NCI-H2029 (cell line): Measurements from ENCODE around the gene MS4A2.
"Not testable (repeated sequence)": the region's sequence is repeated elsewhere in the genome, so short reads cannot be mapped to it uniquely, and the experiment has no call there.

Source experiments
- DNase-seq: peaks from one replicate; lab custom pipeline; 2025; lab: John Stamatoyannopoulos, UW

MS4A2 gene

DNA sequence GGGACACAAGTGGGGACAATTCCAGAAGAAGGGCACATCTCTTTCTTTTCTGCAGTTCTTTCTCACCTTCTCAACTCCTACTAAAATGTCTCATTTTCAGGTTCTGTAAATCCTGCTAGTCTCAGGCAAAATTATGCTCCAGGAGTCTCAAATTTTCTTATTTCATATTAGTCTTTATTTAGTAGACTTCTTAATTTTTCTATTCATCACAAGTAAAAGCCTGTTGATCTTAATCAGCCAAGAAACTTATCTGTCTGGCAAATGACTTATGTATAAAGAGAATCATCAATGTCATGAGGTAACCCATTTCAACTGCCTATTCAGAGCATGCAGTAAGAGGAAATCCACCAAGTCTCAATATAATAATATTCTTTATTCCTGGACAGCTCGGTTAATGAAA is at the start of gene MS4A2:
MS4A2 (plus strand) TSS at position 301 of the 400 bp plus-strand sequence. CDS start 102 bp downstream, outside the sequence.
- DNase-seq: no peak

DNA sequence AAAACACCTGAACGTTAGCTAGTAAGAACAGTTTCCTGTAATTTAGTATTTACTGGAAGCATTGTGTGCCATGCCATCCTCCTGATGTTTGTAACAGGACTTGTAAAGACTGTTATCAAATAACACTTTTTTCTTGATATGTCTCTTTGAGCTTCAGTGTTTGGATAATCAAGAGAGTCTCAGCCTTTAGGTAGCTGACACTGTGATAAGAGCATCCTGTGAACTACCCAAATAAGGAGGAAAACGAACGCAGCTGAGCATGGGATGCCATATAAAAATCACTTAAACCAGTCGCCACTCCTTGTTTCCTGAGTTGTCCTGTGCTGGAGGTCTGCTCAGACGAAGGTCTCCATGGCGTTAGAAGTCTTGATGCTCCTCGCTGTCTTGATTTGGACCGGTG is 48.4 kb upstream of the MS4A2 start, which contains the start of gene OOSP2:
OOSP2 (plus strand) TSS at position 301 of the 400 bp plus-strand sequence; CDS start at position 352, 51 bp downstream.
- no peak for DNase-seq

DNA sequence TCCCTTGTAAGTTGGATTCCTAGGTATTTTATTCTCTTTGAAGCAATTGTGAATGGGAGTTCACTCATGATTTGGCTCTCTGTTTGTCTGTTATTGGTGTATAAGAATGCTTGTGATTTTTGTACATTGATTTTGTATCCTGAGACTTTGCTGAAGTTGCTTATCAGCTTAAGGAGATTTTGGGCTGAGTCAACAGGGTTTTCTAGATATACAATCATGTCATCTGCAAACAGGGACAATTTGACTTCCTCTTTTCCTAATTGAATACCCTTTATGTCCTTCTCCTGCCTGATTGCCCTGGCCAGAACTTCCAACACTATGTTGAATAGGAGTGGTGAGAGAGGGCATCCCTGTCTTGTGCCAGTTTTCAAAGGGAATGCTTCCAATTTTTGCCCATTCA is 38.0 kb upstream of the MS4A2 start:
- DNase-seq: not testable (repeated sequence)

DNA sequence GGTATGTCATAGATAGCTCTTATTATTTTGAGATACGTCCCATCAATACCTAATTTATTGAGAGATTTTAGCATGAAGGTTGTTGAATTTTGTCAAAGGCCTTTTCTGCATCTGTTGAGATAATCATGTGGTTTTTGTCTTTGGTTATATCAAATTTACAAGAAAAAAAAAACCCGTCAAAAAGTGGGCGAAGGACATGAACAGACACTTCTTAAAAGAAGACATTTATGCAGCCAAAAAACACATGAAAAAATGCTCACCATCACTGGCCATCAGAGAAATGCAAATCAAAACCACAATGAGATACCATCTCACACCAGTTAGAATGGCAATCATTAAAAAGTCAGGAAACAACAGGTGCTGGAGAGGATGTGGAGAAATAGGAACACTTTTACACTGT is 37.6 kb upstream of the MS4A2 start:
- not testable (repeated sequence) for DNase-seq

DNA sequence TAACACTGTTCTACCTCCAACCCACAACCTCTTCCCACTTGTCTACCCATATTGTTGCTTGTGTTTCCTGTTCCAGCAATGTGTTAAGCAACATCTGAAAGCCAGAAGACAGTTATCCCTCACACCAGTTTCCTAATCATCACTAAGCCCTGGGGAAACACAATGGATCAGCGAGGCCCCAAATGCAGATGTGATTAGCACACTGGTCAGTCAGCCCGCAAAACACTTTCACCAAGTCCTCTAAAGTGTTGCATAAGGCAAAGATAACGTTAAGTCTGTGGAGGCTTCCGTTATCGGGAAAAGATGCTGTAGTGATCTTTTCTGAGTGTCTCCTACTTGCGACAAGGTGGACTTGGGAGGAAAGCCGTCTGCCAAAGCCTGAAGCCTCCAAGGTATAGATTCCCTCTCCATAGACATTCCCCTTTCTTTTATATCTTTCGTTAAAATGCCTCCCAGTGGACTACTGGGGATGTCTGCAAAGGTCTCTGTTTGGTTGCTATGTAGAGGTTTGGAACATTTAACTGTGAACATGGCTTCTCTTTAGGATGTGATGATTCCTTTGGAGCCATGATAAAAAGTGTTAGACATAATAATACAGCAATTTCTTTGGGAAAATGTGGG is 32.0 kb upstream of the MS4A2 start, which contains the start of gene MS4A3:
MS4A3 (plus strand) TSS at position 317 of the 621 bp plus-strand sequence. CDS start 4,496 bp downstream, outside the sequence.
- no peak for DNase-seq

DNA sequence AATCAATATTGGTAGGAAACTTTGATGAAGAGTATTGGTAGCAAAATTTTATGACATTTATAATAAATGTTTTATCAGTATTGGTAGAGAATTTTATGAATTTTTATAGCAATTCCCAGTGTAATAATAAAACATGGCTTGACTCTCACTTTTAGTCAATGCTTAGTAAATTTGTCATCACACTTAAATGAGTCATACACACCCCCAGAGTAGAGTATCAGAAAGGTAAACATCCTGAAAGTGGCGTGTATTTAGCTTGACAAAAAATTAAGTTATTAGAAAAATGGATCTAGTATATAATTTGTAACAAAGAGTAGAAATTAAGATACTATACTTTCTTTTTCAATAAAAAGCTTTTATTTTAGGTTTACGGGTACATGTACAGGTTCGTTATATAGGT is 29.4 kb upstream of the MS4A2 start:
- no peak for DNase-seq

DNA sequence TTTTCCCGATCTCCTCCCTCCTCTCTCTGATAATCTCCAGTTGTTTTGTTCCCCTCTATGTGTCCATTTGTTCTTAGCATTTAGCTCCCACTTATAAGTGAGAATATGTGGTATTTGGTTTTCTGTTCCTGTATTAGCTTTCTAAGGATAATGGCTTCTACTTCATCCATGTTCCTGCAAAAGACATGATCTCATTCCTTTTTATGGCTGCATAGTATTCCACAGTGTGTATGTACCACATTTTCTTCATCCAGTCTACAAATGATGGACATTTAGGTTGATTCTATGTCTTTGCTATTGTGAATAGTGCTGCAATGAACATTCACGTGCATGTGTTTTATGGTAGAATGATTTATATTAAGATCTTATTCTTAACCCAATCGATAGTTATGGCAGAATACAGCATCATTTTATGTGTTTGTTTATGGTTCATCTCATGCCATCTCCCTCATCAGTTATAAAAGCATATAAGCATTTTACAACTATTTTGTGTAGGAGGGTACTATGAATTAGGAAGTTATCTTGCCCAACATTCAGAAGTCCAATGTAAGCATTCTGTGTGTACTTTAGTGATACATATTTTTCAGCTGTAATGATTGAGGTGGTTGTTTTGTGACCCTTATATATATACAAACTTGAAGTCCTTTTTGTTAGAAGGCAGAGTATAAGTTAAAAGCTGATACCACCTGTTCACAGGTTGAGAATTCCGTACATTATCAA is 28.8 kb upstream of the MS4A2 start:
- DNase-seq: no peak

DNA sequence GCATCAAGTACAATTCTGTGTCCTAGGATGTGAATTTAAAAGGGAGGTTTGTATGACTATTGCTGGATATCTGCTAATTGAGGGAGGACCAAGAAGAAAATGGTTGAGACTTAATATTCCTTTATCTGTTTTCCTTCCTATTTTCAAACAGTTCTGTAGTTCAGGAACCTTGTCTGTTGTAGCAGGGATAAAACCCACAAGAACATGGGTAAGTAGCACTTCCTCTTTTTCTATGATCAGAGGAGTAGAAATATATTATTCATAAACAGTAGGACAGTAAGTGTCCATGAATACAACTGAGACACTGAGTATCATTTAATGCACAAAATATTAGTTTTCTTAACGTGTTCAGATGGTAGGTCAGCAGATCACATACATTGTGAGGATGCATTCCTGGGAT is 24.4 kb upstream of the MS4A2 start:
- DNase-seq: no peak

DNA sequence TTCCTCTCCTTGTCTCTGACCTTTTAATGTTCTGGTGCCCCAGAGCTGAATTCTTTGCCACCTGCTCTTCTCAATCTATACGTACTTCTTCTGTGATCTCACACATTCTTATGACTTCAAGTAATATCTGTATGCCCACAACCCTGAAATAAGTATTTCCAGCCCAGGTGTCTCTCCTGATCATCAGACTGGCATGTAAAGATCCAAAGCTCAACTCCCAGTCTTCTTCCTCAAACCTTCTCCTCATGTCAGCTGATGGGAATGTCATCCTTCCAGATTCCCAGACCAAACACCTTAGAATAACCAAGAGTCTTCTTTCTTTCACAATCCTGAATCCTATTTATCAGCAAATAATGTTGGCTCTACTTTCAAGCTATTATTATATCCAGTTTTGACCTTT is 22.7 kb upstream of the MS4A2 start:
- DNase-seq: no peak

DNA sequence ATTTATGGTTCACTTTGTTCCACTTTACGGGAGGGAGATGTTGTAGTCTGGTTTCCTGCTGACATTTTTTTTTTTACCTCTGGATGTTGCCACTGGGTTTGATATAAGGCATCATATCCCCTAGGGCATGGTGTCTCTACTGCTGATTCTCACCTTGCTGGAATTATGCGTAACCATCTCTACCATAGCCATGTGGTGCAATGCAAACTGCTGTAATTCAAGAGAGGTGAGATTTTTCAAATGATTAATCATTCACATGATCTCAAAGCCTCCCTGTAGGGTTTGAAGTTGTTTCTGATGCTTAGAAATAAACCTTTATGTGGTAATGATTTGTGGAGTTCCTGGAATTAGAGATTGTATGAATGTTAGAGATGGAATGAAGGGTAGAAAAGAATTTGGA is 19.0 kb upstream of the MS4A2 start:
- no peak for DNase-seq

DNA sequence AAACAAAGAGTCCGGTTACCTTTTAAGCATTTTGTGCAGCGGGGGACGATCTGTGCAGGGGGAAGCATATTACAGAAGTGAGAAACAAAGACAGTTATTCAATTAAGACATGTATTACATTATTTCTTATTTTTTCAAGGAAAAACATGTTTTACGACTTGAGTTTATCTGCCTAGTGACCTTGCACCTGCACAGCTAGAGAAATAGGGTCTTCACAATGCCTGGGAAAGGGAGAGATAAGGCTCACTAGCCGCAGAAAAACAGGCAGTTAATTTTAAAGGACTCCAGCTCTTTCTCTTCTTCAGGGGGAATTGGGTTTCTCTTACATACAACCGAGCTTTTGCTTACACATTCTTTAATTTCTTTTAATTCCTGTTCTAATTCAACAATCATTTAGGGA is 16.8 kb upstream of the MS4A2 start:
- DNase-seq: not testable (repeated sequence)

DNA sequence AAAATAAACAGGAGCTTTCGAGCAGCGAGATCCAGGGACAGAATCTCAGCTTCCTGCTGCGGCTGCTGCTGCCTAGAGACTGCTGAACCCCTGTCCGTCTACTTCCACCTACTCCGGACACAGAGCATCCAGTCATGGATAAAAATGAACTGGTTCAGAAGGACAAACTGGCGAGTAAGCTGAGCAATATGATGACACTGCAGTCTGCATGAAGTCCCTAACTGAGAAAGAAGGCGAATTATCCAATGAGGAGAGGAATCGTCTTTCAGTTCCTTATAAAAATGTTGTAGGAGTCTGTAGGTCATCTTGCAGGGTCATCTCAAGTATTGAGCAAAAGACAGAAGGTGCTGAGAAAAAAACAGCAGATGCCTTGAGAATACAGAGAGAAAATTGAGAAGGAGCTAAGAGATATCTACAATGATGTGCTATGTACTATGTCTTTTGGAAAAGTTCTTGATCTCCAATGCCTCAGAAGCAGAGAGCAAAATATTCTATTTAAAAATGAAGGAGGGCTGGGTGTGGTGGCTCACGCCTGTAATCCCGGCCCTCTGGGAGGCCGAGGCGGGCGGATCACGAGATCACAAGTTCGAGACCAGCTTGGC is 11.1 kb upstream of the MS4A2 start:
- DNase-seq: no peak

DNA sequence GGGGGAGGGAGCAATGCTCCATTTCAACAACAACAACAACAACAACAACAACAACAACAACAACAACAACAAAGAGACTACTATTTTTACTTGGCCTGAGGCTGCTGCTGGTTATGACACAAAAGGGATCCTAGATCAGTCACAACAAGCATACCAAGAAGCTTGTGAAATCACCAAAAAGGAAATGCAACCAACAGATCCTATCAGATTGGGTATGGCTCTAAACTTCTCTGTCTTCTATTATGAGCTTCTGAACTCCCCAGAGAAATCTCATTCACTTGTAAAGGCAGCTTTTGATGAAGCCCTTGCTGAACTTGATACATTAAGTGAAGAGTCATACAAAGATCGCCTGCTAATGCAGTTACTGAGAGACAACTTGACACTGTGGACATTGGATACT is 10.5 kb upstream of the MS4A2 start:
- DNase-seq: no peak

DNA sequence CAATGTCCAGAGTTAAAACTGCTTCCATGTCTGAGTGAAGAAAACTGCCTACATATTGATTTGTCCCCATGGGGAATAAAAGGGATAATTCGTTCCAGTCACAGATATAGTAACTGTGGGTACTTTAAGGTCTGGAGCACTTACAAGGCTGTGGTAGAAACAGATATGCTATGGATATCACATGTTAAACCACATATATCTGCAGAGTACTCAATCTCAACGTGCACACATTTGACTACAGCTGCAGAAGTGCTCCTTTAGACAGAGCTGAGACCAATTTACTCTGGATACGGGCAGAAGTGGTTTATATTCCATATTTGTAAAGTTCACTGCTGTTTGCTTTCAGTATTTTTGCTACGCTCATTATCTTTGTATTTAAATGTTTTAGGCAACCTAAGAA is 9.7 kb upstream of the MS4A2 start:
- DNase-seq: no peak

DNA sequence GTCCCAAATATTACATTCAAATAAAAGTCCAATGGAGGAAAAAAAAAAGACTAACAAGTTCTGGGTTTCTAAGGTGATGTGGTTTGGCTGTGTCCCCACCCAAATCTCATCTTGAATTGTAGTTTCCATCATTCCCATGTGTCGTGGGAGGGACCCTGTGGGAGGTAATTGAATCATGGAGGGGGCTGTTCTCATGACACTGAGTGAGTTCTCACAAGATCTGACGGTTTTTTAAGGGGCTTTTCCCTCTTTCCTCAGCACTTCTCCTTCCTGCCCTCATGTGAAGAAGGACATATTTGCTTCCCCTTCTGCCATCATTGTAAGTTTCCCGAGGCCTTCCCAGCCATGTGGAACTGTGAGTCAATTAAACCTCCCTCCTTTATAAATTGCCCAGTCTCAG is 7.9 kb upstream of the MS4A2 start:
- no peak for DNase-seq

DNA sequence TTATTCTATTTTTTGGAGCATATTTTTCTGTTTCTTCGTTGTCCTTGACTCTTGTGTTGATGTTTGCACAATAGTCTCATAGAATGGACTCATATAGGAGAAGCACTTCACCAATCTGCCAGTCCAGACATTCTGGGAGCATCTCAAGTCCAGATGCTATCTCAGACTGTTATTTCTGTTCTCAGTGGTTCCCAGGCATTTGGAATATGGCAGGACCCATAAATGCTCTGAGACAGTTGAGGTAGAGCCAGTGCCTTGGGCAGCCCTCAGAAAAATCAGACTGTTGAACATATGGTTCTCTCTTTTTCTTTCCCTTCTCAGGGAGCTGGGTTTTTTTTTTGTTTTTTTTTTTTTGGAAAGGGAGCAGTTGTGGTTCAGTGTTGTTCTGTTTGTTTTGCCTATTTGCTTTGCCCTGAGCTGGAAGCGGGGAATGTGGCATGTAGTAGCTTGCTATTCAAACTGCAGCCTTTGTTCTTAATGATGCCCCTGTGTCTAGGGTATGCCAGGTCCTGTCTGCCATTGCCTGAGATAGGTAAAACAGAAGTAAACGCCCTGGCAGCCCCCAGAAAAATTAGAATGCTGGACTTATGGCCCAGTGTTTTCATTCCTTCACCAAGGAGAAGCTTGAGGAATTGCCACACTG is 3.7 kb upstream of the MS4A2 start:
- no peak for DNase-seq

DNA sequence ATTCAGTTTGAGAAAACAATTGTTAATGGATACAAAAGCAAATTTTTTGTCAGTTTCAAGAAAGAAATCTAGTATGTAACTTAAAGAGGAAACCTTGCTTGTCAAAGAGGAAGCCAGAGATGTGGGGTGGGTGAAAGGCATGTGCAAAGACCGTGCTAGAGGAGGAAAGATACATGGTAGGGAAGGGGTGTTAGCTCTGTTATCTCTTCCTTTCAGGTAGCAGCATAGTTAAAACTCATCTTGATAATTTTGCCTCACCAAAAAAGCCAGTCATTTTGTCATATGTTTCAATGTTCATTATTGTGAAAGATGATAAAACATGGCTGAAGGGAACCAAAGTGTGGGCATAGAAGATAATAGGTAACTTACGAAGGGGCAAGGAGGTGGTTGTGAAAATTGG is 2.6 kb upstream of the MS4A2 start:
- DNase-seq: no peak

DNA sequence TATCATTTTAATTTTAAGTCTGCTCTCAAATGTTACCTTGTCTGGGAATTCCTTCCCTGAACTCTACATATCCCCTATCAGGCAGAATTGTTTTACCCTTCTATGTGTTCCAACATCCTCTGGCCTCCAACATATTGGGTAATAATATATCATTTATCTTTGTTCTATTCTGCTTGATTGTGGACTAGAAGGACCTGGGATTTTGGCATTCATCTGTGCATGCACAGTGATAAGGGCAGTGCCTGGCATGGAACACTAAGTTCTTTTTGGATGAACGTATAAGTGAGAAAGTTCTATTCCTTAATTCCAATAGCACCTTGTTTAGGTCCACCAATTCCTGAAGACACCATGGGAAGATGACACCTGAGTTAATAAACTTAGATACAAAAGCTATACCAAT is 1.2 kb upstream of the MS4A2 start:
- DNase-seq: no peak

DNA sequence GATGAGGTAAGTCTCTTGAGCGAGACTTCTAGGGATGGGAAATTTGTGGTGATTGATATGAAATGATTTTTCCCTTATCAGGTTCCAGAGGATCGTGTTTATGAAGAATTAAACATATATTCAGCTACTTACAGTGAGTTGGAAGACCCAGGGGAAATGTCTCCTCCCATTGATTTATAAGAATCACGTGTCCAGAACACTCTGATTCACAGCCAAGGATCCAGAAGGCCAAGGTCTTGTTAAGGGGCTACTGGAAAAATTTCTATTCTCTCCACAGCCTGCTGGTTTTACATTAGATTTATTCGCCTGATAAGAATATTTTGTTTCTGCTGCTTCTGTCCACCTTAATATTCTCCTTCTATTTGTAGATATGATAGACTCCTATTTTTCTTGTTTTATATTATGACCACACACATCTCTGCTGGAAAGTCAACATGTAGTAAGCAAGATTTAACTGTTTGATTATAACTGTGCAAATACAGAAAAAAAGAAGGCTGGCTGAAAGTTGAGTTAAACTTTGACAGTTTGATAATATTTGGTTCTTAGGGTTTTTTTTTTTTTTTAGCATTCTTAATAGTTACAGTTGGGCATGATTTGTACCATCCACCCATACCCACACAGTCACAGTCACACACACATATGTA is 7.1 kb downstream of the MS4A2 start:
- DNase-seq: no peak

DNA sequence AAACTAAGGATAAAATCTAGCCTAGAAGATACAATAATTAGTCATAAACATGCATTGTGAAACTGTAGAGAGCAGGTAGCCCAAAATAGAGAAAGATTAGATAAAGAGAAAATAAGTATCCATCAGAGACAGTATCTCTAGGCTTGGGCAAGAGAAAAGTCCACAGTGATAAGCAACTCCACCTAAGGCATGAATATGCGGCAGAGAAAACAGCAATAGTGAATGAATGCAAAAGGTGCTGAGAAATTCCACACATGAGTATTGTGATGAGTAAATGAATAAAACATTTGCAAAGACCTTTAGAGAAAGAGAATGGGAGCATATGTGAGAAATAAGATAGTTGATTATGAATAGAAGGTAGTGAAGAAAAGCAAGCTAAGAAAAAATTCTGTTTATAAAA is 8.7 kb downstream of the MS4A2 start:
- no peak for DNase-seq

DNA sequence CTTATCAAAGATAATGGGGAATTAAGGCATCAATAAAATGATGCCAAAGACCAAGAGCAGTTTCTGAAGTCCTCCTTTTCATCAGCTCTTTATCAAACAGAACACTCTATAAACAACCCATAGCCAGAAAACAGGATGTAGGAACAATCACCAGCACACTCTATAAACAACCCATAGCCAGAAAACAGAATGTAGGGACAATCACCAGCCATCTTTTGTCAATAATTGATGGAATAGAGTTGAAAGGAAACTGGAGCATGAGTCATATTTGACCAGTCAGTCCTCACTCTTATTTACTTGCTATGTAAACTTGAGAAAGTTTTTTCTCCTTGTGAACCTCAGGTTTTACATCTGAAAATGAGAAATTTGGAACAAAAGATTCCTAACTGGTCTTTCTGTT is 10.0 kb downstream of the MS4A2 start:
- DNase-seq: no peak

DNA sequence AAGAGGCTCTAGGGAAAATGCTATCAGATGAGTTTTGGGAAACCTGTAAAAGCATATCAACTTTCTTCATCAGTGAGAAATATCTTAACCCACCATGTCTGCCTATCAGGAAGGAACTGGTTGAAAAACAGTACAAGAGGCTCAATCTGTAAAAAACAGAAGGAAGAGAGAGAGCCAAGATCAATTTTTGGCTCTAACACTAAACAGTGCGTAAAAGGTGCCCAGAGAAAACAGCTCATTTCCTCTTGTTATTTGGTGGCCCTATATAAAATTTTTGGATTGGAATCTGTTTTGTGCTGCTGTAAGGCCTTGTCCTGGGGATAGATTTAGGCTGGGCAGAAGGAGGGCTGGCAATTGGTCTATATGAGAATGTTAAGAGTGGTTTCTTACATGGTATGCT is 12.1 kb downstream of the MS4A2 start:
- DNase-seq: no peak
